Stomach (tissue), 4 donors: ENCODE measurements around the gene DLL3.

ENCODE experiments used
- CTCF ChIP-seq, 7 experiments: fragments of 450-650 bp in 4 of 7; fragments of 200-600 bp in 3 of 7; sonication (generic) in 3 of 7; IDR thresholded peaks; one replicate each; pipeline ENCODE4 v1.5.1; 2016 to 2019; ENCODE audit warnings: antibody characterized with exemption in 7 of 7, control low read depth in 2 of 7, mild to moderate bottlenecking in 1 of 7
- EP300 ChIP-seq: sonication (generic); formaldehyde crosslinking; IDR thresholded peaks from one replicate; pipeline ENCODE4 v1.6.1; 2017; ENCODE audit warnings: antibody characterized with exemption
- POLR2A ChIP-seq, 4 donors: fragments of 450-650 bp; IDR thresholded peaks; one replicate each; pipeline ENCODE4 v1.6.1; 2016; ENCODE audit warnings: antibody characterized with exemption in 4 of 4, control low read depth in 2 of 4, mild to moderate bottlenecking in 1 of 4, moderate library complexity in 1 of 4

- TF ChIP-seq CTCF (IDR thresholded peaks at IDR 0.05) = no peak
- no peak for TF ChIP-seq POLR2A (IDR thresholded peaks at IDR 0.05)
- TF ChIP-seq EP300 = no peak
These were observed 26.5 kb downstream of the DLL3 start for GRCh38 chr19:39525205-39525604.
